Activated naive CD4-positive, alpha-beta T cell treated with anti-CD3 and anti-CD28 coated beads, Interleukin-2, amount 50 U/mL, for 24 hours (primary cell): Measurements from ENCODE around the gene CYB5R4.

ENCODE experiments used
- H3K27ac Mint-ChIP-seq: one replicate; pipeline ENCODE4 v1.8.0; 2021; ENCODE audit warnings: mild to moderate bottlenecking, mixed read lengths
- H3K27me3 Mint-ChIP-seq: one replicate; pipeline ENCODE4 v1.8.0; 2021; ENCODE audit warnings: mixed read lengths
- H3K36me3 Mint-ChIP-seq: one replicate; pipeline ENCODE4 v1.8.0; 2021; ENCODE audit warnings: mixed read lengths
- H3K4me1 Mint-ChIP-seq: one replicate; pipeline ENCODE4 v1.8.0; 2021; ENCODE audit warnings: mixed read lengths
- H3K4me3 Mint-ChIP-seq: one replicate; pipeline ENCODE4 v1.8.0; 2021; ENCODE audit warnings: mild to moderate bottlenecking, mixed read lengths
- H3K9me3 Mint-ChIP-seq: one replicate; pipeline ENCODE4 v1.8.0; 2021; ENCODE audit warnings: mixed read lengths

The CYB5R4 gene

DNA sequence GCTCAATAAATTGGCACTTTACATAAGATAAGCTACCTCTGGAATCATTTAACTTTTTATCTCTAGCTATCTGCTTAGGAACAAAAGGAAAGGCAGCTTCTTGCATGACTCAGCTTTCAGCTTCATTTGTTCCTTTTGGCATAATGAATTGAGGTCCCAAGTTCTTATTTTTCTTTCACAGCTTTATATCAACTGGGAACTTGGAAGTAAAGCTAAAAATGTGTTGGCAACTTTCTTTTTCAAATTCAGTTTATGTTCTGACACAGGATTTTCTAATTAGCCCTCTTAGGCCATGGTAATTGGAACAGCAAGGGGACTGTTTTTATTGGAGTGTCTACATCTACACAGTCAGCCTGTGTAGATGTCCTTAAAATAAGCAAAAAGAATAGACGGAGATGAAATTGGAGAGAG lies 118.8 kb downstream of the CYB5R4 start:
- H3K4me1 Mint-ChIP-seq = no peaks in the 10 kb centered on the region
- no peak overlapping the region for H3K4me3 Mint-ChIP-seq
- H3K36me3 Mint-ChIP-seq = peaks cover 6% of the 10 kb centered on the region
- H3K27me3 Mint-ChIP-seq = no peaks in the 10 kb centered on the region
- H3K9me3 Mint-ChIP-seq = peaks cover 6% of the 10 kb centered on the region
- no peak overlapping the region for H3K27ac Mint-ChIP-seq

DNA sequence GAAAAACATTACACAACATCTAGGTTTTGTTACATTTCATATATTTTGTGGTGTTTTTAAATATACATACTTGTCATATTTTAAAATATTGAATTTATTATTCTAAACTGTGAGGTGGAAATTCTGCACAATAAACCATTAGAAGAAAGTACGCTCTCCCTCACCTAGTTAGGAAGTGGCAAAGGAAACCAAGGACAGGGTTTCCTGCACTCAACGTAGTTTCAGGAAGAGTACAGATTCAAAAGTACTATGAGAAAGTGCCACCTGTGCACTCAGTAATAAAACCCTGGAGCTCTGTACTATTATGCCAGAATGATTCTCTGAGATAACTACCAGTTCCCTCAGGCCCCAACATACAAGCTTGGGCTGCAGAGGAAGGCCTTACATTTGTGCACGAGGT lies 119.5 kb downstream of the CYB5R4 start:
- no peaks in the 10 kb centered on the region for H3K27me3 Mint-ChIP-seq
- H3K36me3 Mint-ChIP-seq = peaks cover 7% of the 10 kb centered on the region
- peaks cover 6% of the 10 kb centered on the region for H3K9me3 Mint-ChIP-seq
- no peak overlapping the region for H3K27ac Mint-ChIP-seq
- H3K4me3 Mint-ChIP-seq = no peak overlapping the region
- H3K4me1 Mint-ChIP-seq = no peaks in the 10 kb centered on the region

DNA sequence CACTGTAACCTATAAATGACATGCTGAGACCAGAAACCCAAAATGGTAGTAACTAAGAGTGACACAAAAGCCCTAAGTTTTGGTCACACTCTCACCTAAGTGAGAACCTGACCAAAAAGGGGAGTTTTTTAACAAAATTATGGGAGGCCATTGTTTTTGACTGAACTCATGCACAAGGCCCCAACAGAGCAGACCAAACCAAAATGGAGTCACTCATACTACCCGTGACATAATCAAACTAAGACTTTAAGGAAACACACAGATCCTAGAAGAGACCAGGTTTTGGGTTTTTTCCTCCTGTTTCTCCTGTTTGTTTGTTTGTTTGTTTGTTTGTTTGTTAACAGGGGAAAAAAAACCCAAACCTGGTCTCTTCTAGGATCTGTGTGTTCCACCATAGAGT lies 124.9 kb downstream of the CYB5R4 start:
- Mint-ChIP-seq H3K27ac (no peak overlapping the region), H3K36me3 (peaks cover 11% of the 10 kb centered on the region), H3K27me3 (no peaks in the 10 kb centered on the region), H3K9me3 (peaks cover 6% of the 10 kb centered on the region), H3K4me3 (no peak overlapping the region), H3K4me1 (no peaks in the 10 kb centered on the region)

DNA sequence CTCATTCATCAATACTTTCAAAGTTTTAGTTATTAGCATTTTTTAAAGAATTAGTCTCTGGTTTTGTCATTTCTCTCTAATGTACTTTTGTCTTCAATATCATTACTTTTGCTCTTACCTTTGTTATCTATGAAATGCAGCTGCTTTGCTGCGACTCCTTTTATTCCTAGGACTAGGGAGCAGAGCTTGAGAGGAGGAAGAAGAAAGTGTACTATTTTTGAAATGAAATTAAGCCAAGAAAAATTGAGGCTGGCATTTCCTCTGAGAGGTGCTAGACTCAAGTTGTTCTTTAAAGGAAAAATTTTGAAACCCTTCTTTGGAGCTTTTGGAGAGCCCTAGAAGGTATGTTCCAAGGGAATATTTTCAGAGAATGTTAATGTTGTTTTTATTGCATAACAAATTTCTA lies 125.8 kb downstream of the CYB5R4 start:
- Mint-ChIP-seq H3K36me3 (peaks cover 7% of the 10 kb centered on the region), H3K27ac (no peak overlapping the region), H3K4me1 (no peaks in the 10 kb centered on the region), H3K27me3 (no peaks in the 10 kb centered on the region), H3K4me3 (no peak overlapping the region), H3K9me3 (no peaks in the 10 kb centered on the region)

DNA sequence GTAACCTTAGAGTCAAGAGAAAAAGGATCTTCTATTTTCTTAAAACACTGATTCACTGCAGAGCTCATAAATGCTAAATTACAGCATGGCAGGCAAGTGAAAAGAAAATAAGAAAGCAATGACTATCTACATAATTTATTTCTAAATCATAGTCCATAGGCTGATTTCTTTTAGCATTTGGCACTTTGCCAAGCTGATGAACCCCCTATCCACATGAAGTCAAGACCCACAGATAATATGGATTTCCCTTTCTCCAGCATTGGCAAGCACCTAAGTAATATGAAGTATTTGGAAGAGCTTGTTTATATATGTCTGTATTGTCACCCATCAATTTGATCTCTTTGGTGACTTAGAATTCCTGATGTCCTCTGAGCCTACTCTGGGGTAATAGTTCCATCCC lies 126.2 kb downstream of the CYB5R4 start:
- no peaks in the 10 kb centered on the region for H3K27me3 Mint-ChIP-seq
- peaks cover 7% of the 10 kb centered on the region for H3K36me3 Mint-ChIP-seq
- H3K4me3 Mint-ChIP-seq = no peak overlapping the region
- no peak overlapping the region for H3K27ac Mint-ChIP-seq
- H3K4me1 Mint-ChIP-seq = no peaks in the 10 kb centered on the region
- no peaks in the 10 kb centered on the region for H3K9me3 Mint-ChIP-seq

DNA sequence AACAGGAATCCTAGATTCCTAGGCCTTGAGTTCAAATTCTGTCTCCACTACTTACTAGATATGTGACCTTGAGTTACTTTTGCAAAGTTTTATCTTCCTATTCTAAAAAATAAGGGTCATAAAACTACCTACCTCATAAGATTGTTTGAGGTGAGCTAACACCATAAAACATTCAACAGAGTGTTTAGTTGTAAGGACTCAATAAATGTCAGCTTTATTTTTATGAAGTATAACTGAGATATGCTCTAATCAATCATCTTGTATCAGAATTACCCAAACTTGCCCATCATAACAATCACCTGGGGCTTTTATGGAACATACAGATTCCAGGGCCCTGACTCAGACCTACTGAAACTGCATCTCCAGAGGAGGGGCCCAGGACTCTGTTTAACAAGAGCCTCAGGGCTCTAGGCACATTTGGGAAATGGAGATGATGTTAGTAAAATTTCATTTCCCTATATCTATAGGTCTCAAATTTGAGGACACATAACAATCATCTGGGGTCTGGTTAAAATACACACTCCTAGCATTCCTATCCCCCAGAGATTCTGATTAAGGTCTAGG lies 138.6 kb downstream of the CYB5R4 start:
- peaks cover 5% of the 10 kb centered on the region for H3K9me3 Mint-ChIP-seq
- no peaks in the 10 kb centered on the region for H3K36me3 Mint-ChIP-seq
- H3K4me3 Mint-ChIP-seq = no peak overlapping the region
- H3K27ac Mint-ChIP-seq = no peak overlapping the region
- peaks cover 1% of the 10 kb centered on the region for H3K27me3 Mint-ChIP-seq
- no peaks in the 10 kb centered on the region for H3K4me1 Mint-ChIP-seq

DNA sequence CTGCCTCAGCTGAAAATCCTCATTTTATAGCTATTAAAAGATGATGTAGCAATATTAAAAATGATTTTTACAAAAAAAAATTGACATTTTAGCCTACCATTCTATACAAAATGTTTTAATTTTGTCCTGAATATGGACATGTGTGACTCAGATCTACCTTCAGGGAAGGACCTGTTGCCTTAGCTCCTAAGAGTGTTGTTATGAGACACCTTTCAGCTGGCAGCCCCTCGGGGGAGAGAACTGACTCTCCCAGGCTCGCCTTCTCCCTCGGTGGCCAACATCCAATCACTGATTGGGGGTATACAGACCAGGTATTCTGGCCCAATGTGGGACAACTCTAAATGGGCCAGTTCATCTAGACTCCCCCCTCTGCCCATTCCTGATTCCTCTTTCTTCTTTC lies 141.6 kb downstream of the CYB5R4 start:
- Mint-ChIP-seq H3K9me3 (peaks cover 5% of the 10 kb centered on the region), H3K4me3 (no peak overlapping the region), H3K36me3 (no peaks in the 10 kb centered on the region), H3K27me3 (peaks cover 5% of the 10 kb centered on the region), H3K4me1 (no peaks in the 10 kb centered on the region), H3K27ac (no peak overlapping the region)

DNA sequence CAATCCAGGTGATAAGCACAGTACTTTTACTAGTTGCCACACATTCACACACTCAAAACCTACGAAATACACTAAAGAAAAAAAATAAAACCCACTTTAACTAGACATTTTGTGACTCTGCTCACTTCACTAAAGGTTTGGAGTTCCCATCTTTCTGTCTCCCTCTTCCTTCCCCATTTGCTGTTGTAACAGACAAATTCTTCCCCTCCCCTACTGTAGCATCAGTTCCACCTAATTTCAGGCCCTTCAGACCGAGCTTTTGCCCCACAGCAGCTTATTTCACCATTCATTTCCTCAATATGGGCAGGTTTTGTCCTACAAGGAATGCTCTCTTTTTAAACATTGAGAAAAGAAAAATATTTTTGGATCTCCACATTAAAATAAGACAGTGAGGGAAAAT lies 142.7 kb downstream of the CYB5R4 start:
- Mint-ChIP-seq H3K27me3 (peaks cover 7% of the 10 kb centered on the region), H3K4me3 (no peak overlapping the region), H3K36me3 (no peaks in the 10 kb centered on the region), H3K4me1 (no peaks in the 10 kb centered on the region), H3K27ac (no peak overlapping the region), H3K9me3 (peaks cover 3% of the 10 kb centered on the region)

DNA sequence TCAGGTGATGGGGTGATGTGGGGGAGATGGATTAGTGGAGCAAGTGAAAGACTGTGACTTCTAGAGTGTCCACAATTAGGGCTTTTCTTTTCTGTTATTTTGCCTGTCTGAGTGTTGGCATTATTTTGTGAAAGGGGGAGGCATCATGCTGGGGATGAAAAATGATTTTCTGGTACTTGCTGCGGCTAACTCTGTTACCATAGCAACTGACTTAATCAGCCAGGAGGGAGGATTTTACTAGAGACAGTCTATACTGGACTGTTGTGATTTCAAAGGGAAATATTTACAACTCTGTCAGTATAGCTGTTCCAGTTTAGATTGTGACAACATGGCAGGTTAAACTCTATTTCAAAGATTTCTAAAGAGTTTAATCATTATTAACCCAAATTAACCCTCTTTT lies 143.6 kb downstream of the CYB5R4 start:
- H3K4me1 Mint-ChIP-seq = no peaks in the 10 kb centered on the region
- peaks cover 7% of the 10 kb centered on the region for H3K27me3 Mint-ChIP-seq
- H3K9me3 Mint-ChIP-seq = no peaks in the 10 kb centered on the region
- no peak overlapping the region for H3K27ac Mint-ChIP-seq
- no peak overlapping the region for H3K4me3 Mint-ChIP-seq
- no peaks in the 10 kb centered on the region for H3K36me3 Mint-ChIP-seq

DNA sequence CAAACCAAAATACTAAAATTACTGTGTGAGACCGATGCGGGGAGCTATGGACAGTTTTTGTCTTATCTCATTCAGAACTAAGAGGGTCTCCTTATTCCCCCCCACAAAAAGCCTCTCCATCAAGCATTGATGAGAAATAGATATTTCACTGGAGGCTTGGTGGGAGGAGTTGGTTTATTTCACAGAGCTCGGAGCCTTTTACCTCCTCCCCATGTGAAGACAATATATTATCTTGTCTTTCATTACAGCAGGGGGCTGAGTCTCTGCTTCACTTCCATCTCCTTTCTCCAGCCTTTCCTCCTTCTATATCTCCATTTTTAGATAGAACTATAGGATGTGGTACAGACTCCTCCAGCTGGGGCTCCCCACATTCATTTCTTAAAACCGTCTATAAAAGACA lies 144.2 kb downstream of the CYB5R4 start:
- Mint-ChIP-seq H3K27me3 (peaks cover 7% of the 10 kb centered on the region), H3K9me3 (no peaks in the 10 kb centered on the region), H3K4me1 (no peaks in the 10 kb centered on the region), H3K36me3 (no peaks in the 10 kb centered on the region), H3K4me3 (no peak overlapping the region), H3K27ac (no peak overlapping the region)

DNA sequence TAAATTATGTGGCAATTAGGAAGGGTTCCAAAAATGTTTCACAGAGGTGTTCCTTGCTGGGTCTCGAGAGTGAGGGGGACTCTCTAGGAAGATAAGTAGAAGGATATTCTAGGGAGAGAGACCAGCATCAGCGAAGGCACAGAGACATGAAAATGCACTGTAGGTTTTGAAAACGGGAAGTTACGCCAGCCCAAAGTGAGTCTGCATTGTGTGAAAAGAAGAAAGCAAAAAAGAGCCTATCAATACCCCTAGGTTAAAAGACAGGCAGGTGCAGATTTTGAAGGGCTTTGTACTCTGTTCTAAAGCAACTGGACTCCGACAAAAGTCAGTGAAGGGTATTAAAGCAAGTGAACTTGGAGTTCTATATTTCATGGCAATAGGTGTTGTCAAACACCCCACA lies 148.4 kb downstream of the CYB5R4 start:
- Mint-ChIP-seq H3K9me3 (no peaks in the 10 kb centered on the region), H3K27me3 (peaks cover 8% of the 10 kb centered on the region), H3K27ac (no peak overlapping the region), H3K4me3 (no peak overlapping the region), H3K4me1 (no peaks in the 10 kb centered on the region), H3K36me3 (no peaks in the 10 kb centered on the region)

DNA sequence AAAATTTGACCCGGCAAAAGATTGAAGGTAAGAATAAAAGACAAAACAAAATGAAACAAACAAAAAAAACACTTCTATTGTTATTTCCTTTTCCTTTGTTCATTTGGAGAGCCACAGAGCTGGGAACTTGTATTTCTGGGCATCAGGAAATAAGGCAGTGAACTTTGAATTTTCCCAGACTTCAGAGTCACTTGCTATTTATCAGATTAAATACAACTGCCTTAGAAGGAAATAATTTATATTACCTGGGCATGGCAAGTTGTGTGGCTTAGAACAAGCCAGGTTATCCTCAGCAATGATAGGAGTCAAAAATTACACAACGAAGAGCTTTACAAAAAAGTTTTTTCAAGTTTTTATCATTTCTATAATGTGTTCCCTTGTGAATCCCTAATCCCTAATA lies 153.9 kb downstream of the CYB5R4 start:
- Mint-ChIP-seq H3K9me3 (no peaks in the 10 kb centered on the region), H3K4me3 (no peak overlapping the region), H3K27me3 (peaks cover 5% of the 10 kb centered on the region), H3K4me1 (no peaks in the 10 kb centered on the region), H3K27ac (no peak overlapping the region), H3K36me3 (no peaks in the 10 kb centered on the region)

DNA sequence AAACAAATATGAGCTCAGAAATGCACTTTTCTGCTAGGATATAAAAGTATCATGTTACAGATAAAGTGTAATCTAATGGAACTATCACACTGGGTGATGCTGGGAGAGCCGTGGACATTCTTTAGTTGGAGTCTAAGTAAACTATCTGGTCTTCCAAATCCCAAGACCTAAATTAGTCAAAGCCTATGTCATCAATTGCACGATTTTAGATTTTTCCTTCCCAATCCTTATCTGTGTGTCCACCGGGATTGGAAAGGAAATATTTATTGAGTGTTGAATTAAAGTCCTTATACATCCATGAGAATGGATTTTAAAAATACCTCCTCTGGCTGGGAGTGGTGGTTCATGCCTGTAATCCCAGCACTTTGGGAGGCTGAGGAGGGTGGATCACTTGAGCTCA lies 154.4 kb downstream of the CYB5R4 start:
- Mint-ChIP-seq H3K4me3 (no peak overlapping the region), H3K4me1 (no peaks in the 10 kb centered on the region), H3K27ac (no peak overlapping the region), H3K36me3 (no peaks in the 10 kb centered on the region), H3K27me3 (peaks cover 5% of the 10 kb centered on the region), H3K9me3 (no peaks in the 10 kb centered on the region)

DNA sequence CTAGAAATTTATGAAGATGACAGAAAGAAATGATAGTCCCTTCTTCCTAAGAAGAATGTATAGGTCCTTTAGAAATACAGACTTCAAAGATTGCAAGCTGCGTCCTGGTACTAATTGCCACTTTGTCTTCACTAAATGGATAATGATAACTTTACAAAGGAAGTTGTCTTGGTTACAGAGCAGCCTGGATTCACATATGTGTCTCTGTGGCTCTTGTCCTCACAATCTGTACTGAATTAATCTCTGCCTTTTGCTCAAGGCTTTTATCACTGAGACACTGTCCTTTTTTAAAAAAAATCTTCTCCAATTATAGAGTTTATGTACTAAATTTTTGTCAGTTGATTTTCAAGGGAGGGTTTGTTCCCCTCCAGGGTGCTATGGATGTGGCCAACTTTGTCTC lies 156.5 kb downstream of the CYB5R4 start:
- H3K36me3 Mint-ChIP-seq = no peaks in the 10 kb centered on the region
- H3K27me3 Mint-ChIP-seq = peaks cover 7% of the 10 kb centered on the region
- H3K9me3 Mint-ChIP-seq = no peaks in the 10 kb centered on the region
- H3K4me3 Mint-ChIP-seq = no peak overlapping the region
- H3K4me1 Mint-ChIP-seq = no peaks in the 10 kb centered on the region
- H3K27ac Mint-ChIP-seq = no peak overlapping the region
